H9 (cell line): ENCODE measurements around the gene NAV1. TPM values are rescaled to one million over a fixed set of nuclear protein-coding genes. Genes with fewer than 3 reads are reported as not detected.

Experiments used
- DNase-seq: peaks from one replicate; pipeline ENCODE4 v3.0.0-alpha.2; 2017
- H2AFZ ChIP-seq: one replicate; pipeline ENCODE4 v1.6.1; 2013; ENCODE audit warnings: mild to moderate bottlenecking, low read length, control low read depth, moderate library complexity
- H2AK5ac ChIP-seq: 2 replicates; pipeline ENCODE4 v1.6.1; 2013; ENCODE audit warnings: low read length, control low read depth, mixed read lengths; ENCODE audit not compliant: insufficient read length
- H2BK120ac ChIP-seq: one replicate; pipeline ENCODE4 v1.6.1; 2013; ENCODE audit warnings: low read depth, mild to moderate bottlenecking, low read length, control low read depth, inconsistent platforms; ENCODE audit not compliant: poor library complexity, severe bottlenecking
- H2BK12ac ChIP-seq: 2 replicates; pipeline ENCODE4 v1.6.1; 2013; ENCODE audit warnings: low read length, control low read depth, mixed read lengths, low read depth; ENCODE audit not compliant: insufficient read length
- H2BK15ac ChIP-seq: 2 replicates; pipeline ENCODE4 v1.6.1; 2013; ENCODE audit warnings: low read depth, low read length, control low read depth
- H2BK20ac ChIP-seq: one replicate; pipeline ENCODE4 v1.6.1; 2013; ENCODE audit warnings: low read depth, mild to moderate bottlenecking, low read length, control low read depth, inconsistent platforms; ENCODE audit not compliant: poor library complexity, severe bottlenecking
- H2BK5ac ChIP-seq: 2 replicates; pipeline ENCODE4 v1.6.1; 2013; ENCODE audit warnings: low read length, control low read depth, mixed read lengths; ENCODE audit not compliant: insufficient read length
- H3K14ac ChIP-seq: 2 replicates; pipeline ENCODE4 v1.6.1; 2013; ENCODE audit warnings: low read length, control low read depth; ENCODE audit not compliant: insufficient read depth
- H3K18ac ChIP-seq: 2 replicates; pipeline ENCODE4 v1.6.1; 2013; ENCODE audit warnings: low read depth, mild to moderate bottlenecking, mixed read lengths, low read length, control low read depth; ENCODE audit not compliant: insufficient read length
- H3K23ac ChIP-seq: 2 replicates; pipeline ENCODE4 v1.6.1; 2013; ENCODE audit warnings: low read length, control low read depth, mixed read lengths, low read depth; ENCODE audit not compliant: insufficient read length
- H3K23me2 ChIP-seq: 2 replicates; pipeline ENCODE4 v1.6.1; 2013; ENCODE audit warnings: low read depth, mild to moderate bottlenecking, mixed read lengths, low read length, control low read depth; ENCODE audit not compliant: insufficient read length, poor library complexity, severe bottlenecking
- H3K27ac ChIP-seq: 2 replicates; pipeline ENCODE4 v1.5.1; 2013; ENCODE audit warnings: low read length, control low read depth, mixed read lengths, low read depth; ENCODE audit not compliant: insufficient read length
- H3K27me3 ChIP-seq: 2 replicates; pipeline ENCODE4 v1.6.1; 2013; ENCODE audit warnings: low read length, control low read depth, inconsistent platforms; ENCODE audit not compliant: insufficient read depth
- H3K4ac ChIP-seq: 2 replicates; pipeline ENCODE4 v1.6.1; 2013; ENCODE audit warnings: low read depth, mild to moderate bottlenecking, control low read depth, inconsistent platforms, low read length, moderate library complexity
- H3K4me1 ChIP-seq: 2 replicates; pipeline ENCODE4 v1.6.1; 2013; ENCODE audit warnings: low read length, control low read depth, inconsistent platforms; ENCODE audit not compliant: insufficient read depth
- H3K4me2 ChIP-seq: 2 replicates; pipeline ENCODE4 v1.6.1; 2013; ENCODE audit warnings: low read length, control low read depth, mixed read lengths; ENCODE audit not compliant: insufficient read length, insufficient read depth
- H3K56ac ChIP-seq: 2 replicates; pipeline ENCODE4 v1.6.1; 2013; ENCODE audit warnings: low read depth, mild to moderate bottlenecking, mixed read lengths, low read length, control low read depth; ENCODE audit not compliant: insufficient read length
- H3K79me1 ChIP-seq: 2 replicates; pipeline ENCODE4 v1.6.1; 2013; ENCODE audit warnings: low read depth, mild to moderate bottlenecking, moderate library complexity, low read length, control low read depth, inconsistent platforms; ENCODE audit not compliant: insufficient read depth, poor library complexity, severe bottlenecking
- H3K79me2 ChIP-seq: 2 replicates; pipeline ENCODE4 v1.6.1; 2013; ENCODE audit warnings: low read length, control low read depth, inconsistent platforms; ENCODE audit not compliant: insufficient read depth
- H3K9ac ChIP-seq: 2 replicates; pipeline ENCODE4 v1.6.1; 2013; ENCODE audit warnings: low read length, control low read depth, mixed read lengths; ENCODE audit not compliant: insufficient read length; ENCODE audit errors: extremely low read depth
- H3K9me3 ChIP-seq: one replicate; pipeline ENCODE4 v1.6.1; 2013; ENCODE audit warnings: low read depth, low read length, inconsistent platforms; ENCODE audit not compliant: control insufficient read depth
- H3T11ph ChIP-seq: one replicate; pipeline ENCODE4 v1.6.1; 2013; ENCODE audit warnings: mild to moderate bottlenecking, low read length, control low read depth, inconsistent platforms
- H4K20me1 ChIP-seq: one replicate; pipeline ENCODE4 v1.6.1; 2013; ENCODE audit not compliant: control insufficient read depth, insufficient read length, insufficient read depth
- H4K5ac ChIP-seq: 2 replicates; pipeline ENCODE4 v1.6.1; 2013; ENCODE audit warnings: low read depth, mild to moderate bottlenecking, mixed read lengths, low read length, control low read depth; ENCODE audit not compliant: insufficient read length
- H4K8ac ChIP-seq: replicated peaks from 2 replicates; pipeline ENCODE4 v1.6.1; 2013; ENCODE audit warnings: low read length, control low read depth, mixed read lengths, low read depth; ENCODE audit not compliant: insufficient read length
- H4K91ac ChIP-seq: 2 replicates; pipeline ENCODE4 v1.6.1; 2013; ENCODE audit warnings: low read depth, mild to moderate bottlenecking, moderate library complexity, mixed read lengths, low read length, control low read depth; ENCODE audit not compliant: insufficient read length
- H3K27ac Mint-ChIP-seq, 3 experiments: 2 replicates in 2 of 3; 3 replicates in 1 of 3; pipeline ENCODE4 v1.8.0; 2020 to 2021; ENCODE audit warnings: mixed read lengths in 3 of 3, mild to moderate bottlenecking in 1 of 3, moderate library complexity in 1 of 3
- H3K27me3 Mint-ChIP-seq: 2 replicates; pipeline ENCODE4 v1.8.0; 2021; ENCODE audit warnings: low read depth, mild to moderate bottlenecking, moderate library complexity, mixed read lengths
- H3K36me3 Mint-ChIP-seq, 3 experiments: 2 replicates in 2 of 3; 3 replicates in 1 of 3; pipeline ENCODE4 v1.8.0; 2020 to 2021; ENCODE audit warnings: low read depth in 3 of 3, mixed read lengths in 3 of 3; ENCODE audit not compliant: insufficient read depth in 1 of 3
- H3K4me1 Mint-ChIP-seq, 2 experiments: 2 replicates each; pipeline ENCODE4 v1.8.0; 2020; ENCODE audit warnings: mixed read lengths in 2 of 2
- H3K4me3 Mint-ChIP-seq, 2 experiments: 2 replicates in 1 of 2; 3 replicates in 1 of 2; pipeline ENCODE4 v1.8.0; 2020 to 2021; ENCODE audit warnings: mild to moderate bottlenecking in 2 of 2, mixed read lengths in 2 of 2, moderate library complexity in 1 of 2
- H3K9me3 Mint-ChIP-seq, 2 experiments: 2 replicates in 1 of 2; 3 replicates in 1 of 2; pipeline ENCODE4 v1.8.0; 2020; ENCODE audit warnings: mild to moderate bottlenecking in 2 of 2, mixed read lengths in 2 of 2, moderate library complexity in 1 of 2
- CTCF ChIP-seq: fragments of 200-600 bp; sonication (generic); conservative IDR thresholded peaks from 3 replicates; pipeline ENCODE4 v1.8.0; 2021; ENCODE audit warnings: antibody characterized with exemption, mild to moderate bottlenecking
- WGBS: extraction: QIAGEN DNeasy Blood & Tissue Kit; methylation state at CpG from one replicate; pipeline ENCODE4 v1.1.7; 2013; ENCODE audit warnings: missing lambda C conversion rate, low lambda C conversion rate, mixed read lengths; ENCODE audit not compliant: insufficient read length; ENCODE audit errors: extremely low coverage; 5-methylcytosine and 5-hydroxymethylcytosine counted together
- total RNA-seq: library from RNA; stranded (reverse); gene quantifications from 2 replicates; pipeline ENCODE4 v1.2.1, GENCODE V29; 2021

NAV1 gene
- total RNA-seq, 1 experiment from 2014 or later: 20.5 TPM

DNA sequence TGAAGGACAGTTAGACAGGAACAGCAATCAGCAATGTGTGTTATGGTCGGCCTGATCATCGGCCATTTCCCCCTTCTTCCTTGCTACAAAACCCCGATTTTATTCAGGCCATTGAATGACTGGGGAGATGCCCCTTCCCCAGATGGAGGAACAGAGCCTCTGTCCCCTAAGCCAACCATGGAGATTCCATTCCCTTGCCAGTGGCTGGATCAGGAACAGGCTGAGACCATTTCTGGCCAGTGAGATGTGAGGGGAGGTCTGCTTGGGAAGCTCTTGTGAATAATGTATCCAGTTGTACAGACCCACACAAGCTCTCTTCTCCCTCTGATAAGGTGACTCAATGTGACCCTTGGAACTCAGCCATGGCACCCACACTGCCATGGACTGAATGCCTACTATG, 39.7 kb upstream of the NAV1 start:
- Histone ChIP-seq H3K79me2 (no peaks in the 10 kb centered on the region), H2BK15ac (no peak overlapping the region), H3K27ac (no peak overlapping the region), H3K4ac (no peak overlapping the region), H3T11ph (no peak overlapping the region), H3K23ac (no peak overlapping the region), H2AK5ac (no peak overlapping the region), H2BK5ac (no peak overlapping the region), H4K5ac (no peak overlapping the region), H4K8ac (no peak overlapping the region), H4K91ac (no peak overlapping the region), H2BK120ac (no peak overlapping the region), H3K27me3 (no peaks in the 10 kb centered on the region), H2AFZ (no peak overlapping the region), H3K9me3 (no peaks in the 10 kb centered on the region), H2BK12ac (no peak overlapping the region), H3K4me2 (no peak overlapping the region), H3K23me2 (no peaks in the 10 kb centered on the region), H3K4me1 (peaks cover 8% of the 10 kb centered on the region), H3K14ac (no peak overlapping the region), H3K56ac (no peak overlapping the region), H4K20me1 (no peaks in the 10 kb centered on the region), H3K18ac (no peak overlapping the region), H2BK20ac (no peak overlapping the region), H3K79me1 (no peaks in the 10 kb centered on the region), H3K9ac (no peak overlapping the region)
- peaks cover 39 to 57% of the 10 kb centered on the region in 2 experiments for H3K4me1 Mint-ChIP-seq
- H3K27ac Mint-ChIP-seq: no peak overlapping the region
- H3K9me3 Mint-ChIP-seq: no peaks in the 10 kb centered on the region
- no peaks in the 10 kb centered on the region for H3K36me3 Mint-ChIP-seq
- no peak for TF ChIP-seq CTCF
- no peaks in the 10 kb centered on the region; the same call in 1 of the 2 replicates for H3K27me3 Mint-ChIP-seq
- no peak overlapping the region for H3K4me3 Mint-ChIP-seq
- DNase-seq: no peak
- WGBS: no CpG with 5 or more reads among the region's 3 CpGs
